NCI-H2081 treated with DMSO at 0.1 percent for 48 hours (cell line): Measurements from ENCODE around the gene KRT34.
"Not testable (repeated sequence)": the region's sequence is repeated elsewhere in the genome, so short reads cannot be mapped to it uniquely, and the experiment has no call there.

Source experiments
- DNase-seq: peaks from one replicate; lab custom pipeline; 2025; lab: John Stamatoyannopoulos, UW

KRT34 gene

GRCh38 chr17:41404024-41404671, 22.0 kb upstream of the KRT34 start:
- DNase-seq = no peak

GRCh38 chr17:41403404-41404023, 21.4 kb upstream of the KRT34 start:
- DNase-seq = no peak

GRCh38 chr17:41402161-41402560, 20.1 kb upstream of the KRT34 start:
- no peak for DNase-seq

GRCh38 chr17:41396996-41397660, 15.0 kb upstream of the KRT34 start, which contains the start of gene KRT31:
TSS of gene KRT31 (minus strand) at chr17:41397608. CDS start at chr17:41397539, 69 bp downstream.
- DNase-seq = no peak

- no peak for DNase-seq
Measured at GRCh38 chr17:41396340-41396739, 14.2 kb upstream of the KRT34 start.

- DNase-seq = no peak
Measured at GRCh38 chr17:41395611-41396010, 13.5 kb upstream of the KRT34 start.

GRCh38 chr17:41395044-41395443, 12.9 kb upstream of the KRT34 start:
- not testable (repeated sequence) for DNase-seq

GRCh38 chr17:41394254-41394996, 12.3 kb upstream of the KRT34 start:
- DNase-seq = no peak

- DNase-seq = no peak
Measured at GRCh38 chr17:41393826-41394225, 11.7 kb upstream of the KRT34 start.

- no peak for DNase-seq
Measured at GRCh38 chr17:41393294-41393693, 11.2 kb upstream of the KRT34 start.

- no peak for DNase-seq
Measured at GRCh38 chr17:41392278-41392677, 10.2 kb upstream of the KRT34 start.

GRCh38 chr17:41391535-41391934, 9.4 kb upstream of the KRT34 start:
- DNase-seq = no peak

GRCh38 chr17:41390411-41390938, 8.4 kb upstream of the KRT34 start:
- DNase-seq = no peak

- no peak for DNase-seq
Measured at GRCh38 chr17:41387670-41388069, 5.6 kb upstream of the KRT34 start.

- DNase-seq = no peak
Measured at GRCh38 chr17:41386227-41386626, 4.1 kb upstream of the KRT34 start.

GRCh38 chr17:41383690-41384089, 1.6 kb upstream of the KRT34 start:
- no peak for DNase-seq

- DNase-seq = no peak
Measured at GRCh38 chr17:41382394-41382793, 288 bp upstream of the KRT34 start.

GRCh38 chr17:41380091-41380490, 2.0 kb downstream of the KRT34 start:
- DNase-seq = not testable (repeated sequence)

GRCh38 chr17:41377546-41377945, 4.6 kb downstream of the KRT34 start:
- no peak for DNase-seq

- no peak for DNase-seq
Measured at GRCh38 chr17:41369713-41370112, 12.4 kb downstream of the KRT34 start, which contains the start of gene KRT33B. TSS of gene KRT33B (minus strand) at chr17:41369813. CDS start at chr17:41369750, 63 bp downstream.

- no peak for DNase-seq
Measured at GRCh38 chr17:41369023-41369422, 13.1 kb downstream of the KRT34 start.

- DNase-seq = no peak
Measured at GRCh38 chr17:41367426-41368075, 14.6 kb downstream of the KRT34 start.
